KMS-11 (cell line): ENCODE data around the gene LRRK1.

Experiments
- H2AFZ ChIP-seq: fragments of 200-600 bp; sonication (generic); 2 replicates; pipeline ENCODE4 v1.6.1; 2016; ENCODE audit warnings: antibody characterized with exemption, mixed run types, low read depth
- H3K27ac ChIP-seq: fragments of 200-600 bp; sonication (generic); 2 replicates; pipeline ENCODE4 v1.6.1; 2016; ENCODE audit warnings: mild to moderate bottlenecking, mixed run types
- H3K27me3 ChIP-seq: fragments of 200-600 bp; sonication (generic); 2 replicates; pipeline ENCODE4 v1.6.1; 2017; ENCODE audit warnings: mild to moderate bottlenecking, low read depth, mixed run types, moderate library complexity; ENCODE audit not compliant: insufficient read depth
- H3K36me3 ChIP-seq: fragments of 200-600 bp; sonication (generic); 2 replicates; pipeline ENCODE4 v1.6.1; 2017; ENCODE audit warnings: mild to moderate bottlenecking, mixed run types; ENCODE audit not compliant: insufficient read depth
- H3K4me1 ChIP-seq: fragments of 200-600 bp; sonication (generic); 2 replicates; pipeline ENCODE4 v1.6.1; 2016; ENCODE audit warnings: mild to moderate bottlenecking, low read depth, mixed run types; ENCODE audit not compliant: poor library complexity, severe bottlenecking
- H3K4me2 ChIP-seq: fragments of 200-600 bp; sonication (generic); 2 replicates; pipeline ENCODE4 v1.7.0; 2016; ENCODE audit warnings: mild to moderate bottlenecking, mixed run types
- H3K4me3 ChIP-seq: fragments of 200-600 bp; sonication (generic); IDR thresholded peaks from 2 replicates; pipeline ENCODE4 v1.6.1; 2017; ENCODE audit warnings: low read depth, low read length, mixed read lengths; ENCODE audit not compliant: insufficient read depth
- H3K79me2 ChIP-seq: fragments of 200-600 bp; sonication (generic); 2 replicates; pipeline ENCODE4 v1.6.1; 2016; ENCODE audit warnings: low read depth, mixed run types; ENCODE audit not compliant: insufficient read depth
- H3K9ac ChIP-seq: fragments of 200-600 bp; sonication (generic); 2 replicates; pipeline ENCODE4 v1.6.1; 2016; ENCODE audit warnings: mild to moderate bottlenecking, mixed run types
- H4K20me1 ChIP-seq: fragments of 200-600 bp; sonication (generic); 2 replicates; pipeline ENCODE4 v1.6.1; 2016; ENCODE audit warnings: mild to moderate bottlenecking, mixed run types; ENCODE audit not compliant: insufficient read depth
- TF ChIP-seq, protein P1 (sequence below): fragments of 200-600 bp; sonication (generic); conservative IDR thresholded peaks from 2 replicates; pipeline ENCODE4 v1.6.1; 2017; ENCODE audit warnings: low read depth, mild to moderate bottlenecking, antibody characterized with exemption, low read length, moderate library complexity, mixed read lengths

The LRRK1 gene

GRCh38 chr15:101019366-101019896 lies 100.3 kb downstream of the LRRK1 start:
- Histone ChIP-seq H3K27me3 (no peaks in the 10 kb centered on the region), H3K9ac (no peak overlapping the region), H2AFZ (no peak overlapping the region), H3K4me2 (no peak overlapping the region), H3K4me1 (peaks cover 31% of the 10 kb centered on the region), H3K27ac (no peak overlapping the region), H3K4me3 (no peak overlapping the region), H3K79me2 (no peaks in the 10 kb centered on the region), H3K36me3 (no peaks in the 10 kb centered on the region), H4K20me1 (no peaks in the 10 kb centered on the region)
- TF ChIP-seq, protein P1, sequence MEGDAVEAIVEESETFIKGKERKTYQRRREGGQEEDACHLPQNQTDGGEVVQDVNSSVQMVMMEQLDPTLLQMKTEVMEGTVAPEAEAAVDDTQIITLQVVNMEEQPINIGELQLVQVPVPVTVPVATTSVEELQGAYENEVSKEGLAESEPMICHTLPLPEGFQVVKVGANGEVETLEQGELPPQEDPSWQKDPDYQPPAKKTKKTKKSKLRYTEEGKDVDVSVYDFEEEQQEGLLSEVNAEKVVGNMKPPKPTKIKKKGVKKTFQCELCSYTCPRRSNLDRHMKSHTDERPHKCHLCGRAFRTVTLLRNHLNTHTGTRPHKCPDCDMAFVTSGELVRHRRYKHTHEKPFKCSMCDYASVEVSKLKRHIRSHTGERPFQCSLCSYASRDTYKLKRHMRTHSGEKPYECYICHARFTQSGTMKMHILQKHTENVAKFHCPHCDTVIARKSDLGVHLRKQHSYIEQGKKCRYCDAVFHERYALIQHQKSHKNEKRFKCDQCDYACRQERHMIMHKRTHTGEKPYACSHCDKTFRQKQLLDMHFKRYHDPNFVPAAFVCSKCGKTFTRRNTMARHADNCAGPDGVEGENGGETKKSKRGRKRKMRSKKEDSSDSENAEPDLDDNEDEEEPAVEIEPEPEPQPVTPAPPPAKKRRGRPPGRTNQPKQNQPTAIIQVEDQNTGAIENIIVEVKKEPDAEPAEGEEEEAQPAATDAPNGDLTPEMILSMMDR, result no peak

GRCh38 chr15:101020451-101020850 lies 101.3 kb downstream of the LRRK1 start:
- H3K9ac ChIP-seq, result no peak overlapping the region
- no peaks in the 10 kb centered on the region for H3K36me3 ChIP-seq
- no peak overlapping the region for H3K27ac ChIP-seq
- H3K27me3 ChIP-seq, result no peaks in the 10 kb centered on the region
- TF ChIP-seq, protein P1, result no peak
- no peaks in the 10 kb centered on the region for H3K79me2 ChIP-seq
- no peak overlapping the region for H3K4me3 ChIP-seq
- no peak overlapping the region for H3K4me2 ChIP-seq
- H3K4me1 ChIP-seq, result peaks cover 26% of the 10 kb centered on the region
- H4K20me1 ChIP-seq, result no peaks in the 10 kb centered on the region
- no peak overlapping the region for H2AFZ ChIP-seq

DNA sequence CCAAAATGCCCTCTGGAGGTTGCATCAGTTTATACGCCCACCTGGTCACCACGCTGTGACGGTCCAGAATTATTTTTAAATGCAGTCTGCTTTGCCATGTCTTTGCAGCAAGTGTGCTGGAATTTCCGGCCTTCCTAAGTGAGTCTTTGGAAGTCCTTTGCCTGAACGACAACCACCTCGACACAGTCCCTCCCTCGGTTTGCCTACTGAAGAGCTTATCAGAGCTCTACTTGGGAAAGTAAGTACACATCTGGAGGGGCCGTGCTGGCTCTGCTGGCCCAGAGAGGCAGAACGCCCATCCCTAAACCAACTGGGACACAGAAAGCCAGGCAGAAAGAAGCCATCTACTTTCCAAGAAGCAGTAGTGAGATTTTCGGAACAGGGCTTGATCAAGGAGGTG lies 101.8 kb downstream of the LRRK1 start:
- Histone ChIP-seq H3K9ac (no peak overlapping the region), H3K27me3 (no peaks in the 10 kb centered on the region), H3K4me1 (peaks cover 24% of the 10 kb centered on the region), H4K20me1 (no peaks in the 10 kb centered on the region), H2AFZ (no peak overlapping the region), H3K36me3 (no peaks in the 10 kb centered on the region), H3K4me2 (no peak overlapping the region), H3K4me3 (no peak overlapping the region), H3K27ac (no peak overlapping the region), H3K79me2 (no peaks in the 10 kb centered on the region)
- TF ChIP-seq, protein P1, result no peak

DNA sequence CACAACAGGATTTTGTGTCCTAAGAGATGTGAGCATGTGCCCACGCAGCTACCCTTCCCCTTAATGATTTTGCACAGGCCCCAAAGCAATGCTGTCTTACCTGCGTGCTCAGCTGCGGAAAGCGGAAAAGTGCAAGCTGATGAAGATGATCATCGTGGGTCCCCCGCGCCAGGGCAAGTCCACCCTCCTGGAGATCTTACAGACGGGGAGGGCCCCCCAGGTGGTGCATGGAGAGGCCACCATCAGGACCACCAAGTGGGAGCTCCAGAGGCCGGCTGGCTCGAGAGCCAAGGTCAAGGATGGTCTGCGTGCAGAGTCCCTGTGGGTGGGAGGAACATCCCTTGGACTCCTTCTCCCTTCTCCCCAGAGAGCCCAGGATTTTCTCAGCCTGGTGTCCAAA lies 103.1 kb downstream of the LRRK1 start:
- Histone ChIP-seq H3K27me3 (no peaks in the 10 kb centered on the region), H3K27ac (no peak overlapping the region), H3K79me2 (no peaks in the 10 kb centered on the region), H3K4me3 (no peak overlapping the region), H4K20me1 (no peaks in the 10 kb centered on the region), H3K4me2 (no peak overlapping the region), H2AFZ (no peak overlapping the region), H3K9ac (no peak overlapping the region), H3K4me1 (peaks cover 24% of the 10 kb centered on the region), H3K36me3 (no peaks in the 10 kb centered on the region)
- TF ChIP-seq, protein P1, result no peak

DNA sequence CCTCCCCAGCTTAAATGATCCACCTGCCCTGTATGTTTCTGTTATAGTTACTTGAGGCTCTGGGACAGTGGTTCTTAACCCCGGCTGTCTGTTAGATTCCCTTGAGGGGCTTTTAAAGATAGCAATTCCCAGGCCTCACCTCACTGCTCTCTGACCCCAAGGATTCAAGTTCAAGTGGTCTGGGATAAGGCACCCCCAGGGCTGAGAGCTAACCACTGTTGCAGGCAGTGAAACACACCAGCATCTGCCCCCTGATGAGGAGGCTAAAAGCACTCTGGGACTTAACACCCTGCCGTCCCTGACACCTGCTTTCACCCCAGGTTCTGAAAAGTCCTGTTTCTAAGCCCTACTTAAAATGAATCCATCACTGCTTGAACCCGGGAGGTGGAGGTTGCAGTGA lies 103.7 kb downstream of the LRRK1 start:
- Histone ChIP-seq H3K36me3 (no peaks in the 10 kb centered on the region), H3K79me2 (no peaks in the 10 kb centered on the region), H3K27me3 (no peaks in the 10 kb centered on the region), H4K20me1 (no peaks in the 10 kb centered on the region), H3K9ac (no peak overlapping the region), H3K4me1 (peaks cover 24% of the 10 kb centered on the region), H3K4me3 (no peak overlapping the region), H3K27ac (no peak overlapping the region), H2AFZ (no peak overlapping the region), H3K4me2 (no peak overlapping the region)
- TF ChIP-seq, protein P1, result no peak
